Measurements from ENCODE around the gene TULP4. TPM values are rescaled to one million over a fixed set of nuclear protein-coding genes. Genes with fewer than 3 reads are reported as not detected.

Gene TULP4
- total and polyA plus RNA-seq, 2 of the 8 experiments (the other 6 are each of a cell fraction or from before 2014, with no cell fraction given) = 7.7 to 51.6 TPM

GRCh38 chr6:158314737-158315136, 2.5 kb downstream of the TULP4 start:
- Histone ChIP-seq H3K4me1 (replicated peaks in 1 of 4; ENCODE audit: control insufficient read depth in 3 of 4, insufficient read depth in 4 of 4, low read length in 3 of 4) (no peaks in the 10 kb centered on the region), H4K20me1 (replicated peaks in 1 of 2; ENCODE audit: control insufficient read depth in 1 of 2, insufficient read depth in 2 of 2, low read length in 2 of 2) (no peaks in the 10 kb centered on the region), H2BK15ac (ENCODE audit: low read length) (no peak overlapping the region), H2BK5ac (ENCODE audit: low read depth, low read length) (no peak overlapping the region), H3K27me3 (replicated peaks in 1 of 4; ENCODE audit: control insufficient read depth in 3 of 4, extremely low read depth in 1 of 4, insufficient read depth in 3 of 4, low read length in 3 of 4) (no peaks in the 10 kb centered on the region), H2BK120ac (replicated peaks; ENCODE audit: low read depth, low read length) (no peak overlapping the region), H3K18ac (ENCODE audit: extremely low read depth, low read length) (no peak overlapping the region), H3K9me3 (ENCODE audit: insufficient read depth in 2 of 2, low read depth in 1 of 2, low read length in 1 of 2) (no peaks in the 10 kb centered on the region; a peak in 1 of 4 replicates), H3K36me3 (ENCODE audit: control insufficient read depth in 2 of 4, insufficient read depth in 4 of 4, low read length in 3 of 4) (peaks cover 0 to 19% (median 3%) of the 10 kb centered on the region in 4 experiments; a peak in 3 of 8 replicates), H4K8ac (ENCODE audit: extremely low read depth, insufficient read depth, low read length) (no peak overlapping the region), H3K79me1 (ENCODE audit: low read depth, low read length) (no peaks in the 10 kb centered on the region), H3K23ac (ENCODE audit: insufficient read length) (no peak overlapping the region), H2AK5ac (ENCODE audit: low read depth, low read length) (no peak overlapping the region), H3K79me2 (ENCODE audit: control insufficient read depth in 1 of 2, insufficient read depth in 2 of 2, low read length in 2 of 2) (peaks cover 0 to 20% of the 10 kb centered on the region in 2 experiments; a peak in 2 of 4 replicates), H3K4me3 (ENCODE audit: extremely low read depth in 1 of 4, insufficient read depth in 2 of 4, low read depth in 3 of 4, low read length in 4 of 4) (no peak overlapping the region), H4K91ac (replicated peaks; ENCODE audit: insufficient read length, low read length) (no peak overlapping the region), H3K56ac (replicated peaks; ENCODE audit: insufficient read length, low read depth, low read length) (no peak overlapping the region), H3K23me2 (ENCODE audit: low read depth, low read length) (no peaks in the 10 kb centered on the region), H2BK12ac (ENCODE audit: low read depth, low read length) (no peak overlapping the region), H3K27ac (ENCODE audit: low read depth, low read length) (no peak overlapping the region), H3K14ac (ENCODE audit: insufficient read length) (no peak overlapping the region), H4K5ac (ENCODE audit: insufficient read length, low read depth, low read length) (no peak overlapping the region), H3K9ac (replicated peaks in 1 of 4; ENCODE audit: extremely low read depth in 1 of 4, low read depth in 3 of 4, low read length in 3 of 4) (no peak overlapping the region), H2AFZ (ENCODE audit: low read length) (no peak overlapping the region), H3K4me2 (ENCODE audit: insufficient read depth in 1 of 2, low read depth in 2 of 2, low read length in 2 of 2) (no peak overlapping the region), H2BK20ac (ENCODE audit: low read length) (no peak overlapping the region), H3K4ac (replicated peaks; ENCODE audit: insufficient read length, low read depth, low read length) (no peak overlapping the region)
- FAIRE-seq = no peak
- 97% methylated on average over 3 of the region's 3 CpGs; no CpG with 5 or more reads in 1 of the 2 experiments for WGBS, 2 experiments (ENCODE audit: extremely low coverage in 1 of 2, insufficient coverage in 1 of 2, insufficient read length in 1 of 2, insufficient replicate concordance in 2 of 2, low coverage in 1 of 2, low lambda C conversion rate in 2 of 2, missing lambda C conversion rate in 1 of 2)
- TF ChIP-seq JUN (IDR thresholded peaks at IDR 0.05; ENCODE audit: low read depth, low read length) (no peak), EP300 (IDR thresholded peaks at IDR 0.05; ENCODE audit: borderline replicate concordance in 1 of 2, low read depth in 2 of 2, low read length in 2 of 2) (no peak)
- DNase-seq (ENCODE audit: low read depth in 1 of 2, low spot score in 2 of 2) = no peak
- CTCF ChIA-PET (ENCODE audit: partially characterized antibody) = no interaction called here
- POLR2A ChIA-PET (ENCODE audit: partially characterized antibody) = no interaction called here
